NK-92 treated with Interleukin-12 subunit alpha and Interleukin-12 subunit beta, amount 100 ng/mL, for 24 hours (cell line): ENCODE results near the gene SDHAF3.

ENCODE experiments used
- DNase-seq: peaks from one replicate; lab custom pipeline; 2025; lab: John Stamatoyannopoulos, UW

SDHAF3 gene

GRCh38 chr7:97218767-97219166, 101.3 kb downstream of the SDHAF3 start:
- DNase-seq = no peak

- no peak for DNase-seq
Measured at GRCh38 chr7:97219237-97219636, 101.7 kb downstream of the SDHAF3 start.

GRCh38 chr7:97224316-97224715, 106.8 kb downstream of the SDHAF3 start:
- no peak for DNase-seq

- no peak for DNase-seq
Measured at GRCh38 chr7:97226541-97226940, 109.0 kb downstream of the SDHAF3 start.
